T-helper 17 cell (primary cell): ENCODE data around the gene ATP6V1E1. TPM values are rescaled to one million over a fixed set of nuclear protein-coding genes. Genes with fewer than 3 reads are reported as not detected.
"Not testable (repeated sequence)": the region's sequence is repeated elsewhere in the genome, so short reads cannot be mapped to it uniquely, and the experiment has no call there.

Experiments used
- ATAC-seq: fragments of 150-1000 bp; cut with Tn5 transposase; 2 replicates; pipeline ENCODE4 v1.10.0; 2021; ENCODE audit warnings: mild to moderate bottlenecking, moderate library complexity
- DNase-seq, 3 donors: peaks; one replicate each; pipeline versions ENCODE4 v3.0.0 to v3.0.0-alpha.2; 2020 to 2021
- H3K9me3 ChIP-seq: one replicate; pipeline ENCODE4 v1.7.0; 2013; ENCODE audit warnings: low read length, mild to moderate bottlenecking; ENCODE audit not compliant: control insufficient read depth, poor library complexity, severe bottlenecking
- H3K27ac Mint-ChIP-seq: one replicate; pipeline ENCODE4 v1.8.0; 2022; ENCODE audit warnings: mild to moderate bottlenecking, moderate library complexity, mixed read lengths
- H3K27me3 Mint-ChIP-seq: one replicate; pipeline ENCODE4 v1.8.0; 2022; ENCODE audit warnings: mixed read lengths
- H3K36me3 Mint-ChIP-seq: one replicate; pipeline ENCODE4 v1.8.0; 2022; ENCODE audit warnings: low read depth, mixed read lengths
- H3K4me1 Mint-ChIP-seq: one replicate; pipeline ENCODE4 v1.8.0; 2022; ENCODE audit warnings: mild to moderate bottlenecking, mixed read lengths
- H3K4me3 Mint-ChIP-seq: one replicate; pipeline ENCODE4 v1.8.0; 2022; ENCODE audit warnings: mild to moderate bottlenecking, moderate library complexity, mixed read lengths
- total RNA-seq, 4 donors: library from RNA in 2 of 4; stranded (reverse) in 2 of 4; gene quantifications; one replicate each; pipeline ENCODE4 v1.2.3 and lab custom pipeline; 2022 to 2026

ATP6V1E1 gene
- total RNA-seq, 2 donors from 2014 or later = 60.7 to 62.5 TPM

- DNase-seq (no peak), ATAC-seq (no peak)
- H3K36me3 Mint-ChIP-seq = peaks cover 2% of the 10 kb centered on the region
- no peak overlapping the region for H3K4me3 Mint-ChIP-seq
- no peaks in the 10 kb centered on the region for H3K9me3 ChIP-seq
- H3K27ac Mint-ChIP-seq = no peak overlapping the region
- H3K27me3 Mint-ChIP-seq = peaks cover 40% of the 10 kb centered on the region
- peaks cover 4% of the 10 kb centered on the region for H3K4me1 Mint-ChIP-seq
These were observed 61.8 kb downstream of the ATP6V1E1 start for GRCh38 chr22:17566776-17567175.

- H3K36me3 Mint-ChIP-seq, DNase-seq, H3K9me3 ChIP-seq, H3K27ac Mint-ChIP-seq, H3K4me3 Mint-ChIP-seq, H3K4me1 Mint-ChIP-seq, ATAC-seq: not testable (repeated sequence)
- peaks cover 34% of the 10 kb centered on the region for H3K27me3 Mint-ChIP-seq
These were observed 62.4 kb downstream of the ATP6V1E1 start for GRCh38 chr22:17566016-17566687.

- H3K27ac Mint-ChIP-seq = no peak overlapping the region
- H3K27me3 Mint-ChIP-seq = peaks cover 31% of the 10 kb centered on the region
- no peak for ATAC-seq
- no peak for DNase-seq
- H3K4me1 Mint-ChIP-seq = no peaks in the 10 kb centered on the region
- peaks cover 2% of the 10 kb centered on the region for H3K36me3 Mint-ChIP-seq
- H3K9me3 ChIP-seq = no peaks in the 10 kb centered on the region
- H3K4me3 Mint-ChIP-seq = no peak overlapping the region
These were observed 64.6 kb downstream of the ATP6V1E1 start for GRCh38 chr22:17563936-17564391.

- DNase-seq = no peak
- H3K27ac Mint-ChIP-seq = no peak within 1 kb of the TSS
- no peaks in the 10 kb centered on the region for H3K9me3 ChIP-seq
- H3K4me1 Mint-ChIP-seq = no peaks in the 10 kb centered on the region
- H3K27me3 Mint-ChIP-seq = peaks cover 38% of the 10 kb centered on the region
- no peak for ATAC-seq
- H3K36me3 Mint-ChIP-seq = peaks cover 2% of the 10 kb centered on the region
- no peak within 1 kb of the TSS for H3K4me3 Mint-ChIP-seq
These were observed 65.4 kb downstream of the ATP6V1E1 start, which contains the start of gene SLC25A18 for GRCh38 chr22:17562906-17563870. Gene SLC25A18, plus strand, starts transcription at chr22:17563498. Its CDS starts 16,447 bp downstream, at chr22:17579945.

- peaks cover 37% of the 10 kb centered on the region for H3K27me3 Mint-ChIP-seq
- DNase-seq = no peak
- no peaks in the 10 kb centered on the region for H3K36me3 Mint-ChIP-seq
- ATAC-seq = no peak
- no peaks in the 10 kb centered on the region for H3K4me1 Mint-ChIP-seq
- no peak overlapping the region for H3K27ac Mint-ChIP-seq
- H3K4me3 Mint-ChIP-seq = no peak overlapping the region
- H3K9me3 ChIP-seq = no peaks in the 10 kb centered on the region
These were observed 69.4 kb downstream of the ATP6V1E1 start for GRCh38 chr22:17559188-17559587.

- Mint-ChIP-seq H3K27me3 (peaks cover 26% of the 10 kb centered on the region), H3K4me1 (no peaks in the 10 kb centered on the region), H3K27ac (no peak overlapping the region), H3K4me3 (no peak overlapping the region), H3K36me3 (no peaks in the 10 kb centered on the region)
- no peak for DNase-seq
- H3K9me3 ChIP-seq = no peaks in the 10 kb centered on the region
- no peak for ATAC-seq
These were observed 73.7 kb downstream of the ATP6V1E1 start for GRCh38 chr22:17554814-17555213.

GRCh38 chr22:17552737-17553136, 75.8 kb downstream of the ATP6V1E1 start:
- DNase-seq (no peak), ATAC-seq (no peak)
- H3K27ac Mint-ChIP-seq = no peak overlapping the region
- no peak overlapping the region for H3K4me3 Mint-ChIP-seq
- H3K36me3 Mint-ChIP-seq = no peaks in the 10 kb centered on the region
- no peaks in the 10 kb centered on the region for H3K9me3 ChIP-seq
- peaks cover 12% of the 10 kb centered on the region for H3K27me3 Mint-ChIP-seq
- H3K4me1 Mint-ChIP-seq = no peaks in the 10 kb centered on the region

GRCh38 chr22:17549655-17550054, 78.9 kb downstream of the ATP6V1E1 start:
- no peaks in the 10 kb centered on the region for H3K9me3 ChIP-seq
- Mint-ChIP-seq H3K36me3 (no peaks in the 10 kb centered on the region), H3K27me3 (peaks cover 14% of the 10 kb centered on the region), H3K4me3 (no peak overlapping the region), H3K27ac (no peak overlapping the region), H3K4me1 (no peaks in the 10 kb centered on the region)
- no peak for DNase-seq
- no peak for ATAC-seq

- ATAC-seq (no peak), DNase-seq (no peak)
- H3K4me3 Mint-ChIP-seq = no peak overlapping the region
- no peaks in the 10 kb centered on the region for H3K36me3 Mint-ChIP-seq
- no peak overlapping the region for H3K27ac Mint-ChIP-seq
- H3K27me3 Mint-ChIP-seq = peaks cover 14% of the 10 kb centered on the region
- no peaks in the 10 kb centered on the region for H3K9me3 ChIP-seq
- H3K4me1 Mint-ChIP-seq = no peaks in the 10 kb centered on the region
These were observed 79.4 kb downstream of the ATP6V1E1 start for GRCh38 chr22:17549183-17549582.

GRCh38 chr22:17548756-17549035, 79.9 kb downstream of the ATP6V1E1 start:
- ATAC-seq (no peak), DNase-seq (no peak)
- H3K27me3 Mint-ChIP-seq = peaks cover 17% of the 10 kb centered on the region
- H3K4me1 Mint-ChIP-seq = no peaks in the 10 kb centered on the region
- no peaks in the 10 kb centered on the region for H3K9me3 ChIP-seq
- no peak overlapping the region for H3K4me3 Mint-ChIP-seq
- H3K27ac Mint-ChIP-seq = no peak overlapping the region
- no peaks in the 10 kb centered on the region for H3K36me3 Mint-ChIP-seq

- no peak overlapping the region for H3K27ac Mint-ChIP-seq
- no peak for ATAC-seq
- H3K27me3 Mint-ChIP-seq = peaks cover 22% of the 10 kb centered on the region
- no peak overlapping the region for H3K4me3 Mint-ChIP-seq
- no peaks in the 10 kb centered on the region for H3K4me1 Mint-ChIP-seq
- no peaks in the 10 kb centered on the region for H3K36me3 Mint-ChIP-seq
- no peak for DNase-seq
- no peaks in the 10 kb centered on the region for H3K9me3 ChIP-seq
These were observed 80.4 kb downstream of the ATP6V1E1 start for GRCh38 chr22:17548010-17548755.

- Mint-ChIP-seq H3K27ac (no peak overlapping the region), H3K4me3 (no peak overlapping the region), H3K4me1 (peaks cover 2% of the 10 kb centered on the region), H3K27me3 (peaks cover 11% of the 10 kb centered on the region), H3K36me3 (no peaks in the 10 kb centered on the region)
- ATAC-seq = no peak
- no peaks in the 10 kb centered on the region for H3K9me3 ChIP-seq
- DNase-seq = no peak
These were observed 86.1 kb downstream of the ATP6V1E1 start for GRCh38 chr22:17542452-17542851.
